NT2/D1 (cell line): ENCODE data around the gene SRP68.

ENCODE experiments used
- SUZ12 ChIP-seq: IDR thresholded peaks from 2 replicates; pipeline ENCODE4 v1.6.1; 2011; ENCODE audit not compliant: insufficient read length, insufficient read depth; ENCODE audit errors: extremely low read depth
- YY1 ChIP-seq: IDR thresholded peaks from 2 replicates; pipeline ENCODE4 v1.6.1; 2011; ENCODE audit not compliant: insufficient read length, insufficient read depth
- ZNF274 ChIP-seq: IDR thresholded peaks from 2 replicates; pipeline ENCODE4 v1.6.1; 2011; ENCODE audit warnings: mild to moderate bottlenecking, low read depth, low read length

DNA sequence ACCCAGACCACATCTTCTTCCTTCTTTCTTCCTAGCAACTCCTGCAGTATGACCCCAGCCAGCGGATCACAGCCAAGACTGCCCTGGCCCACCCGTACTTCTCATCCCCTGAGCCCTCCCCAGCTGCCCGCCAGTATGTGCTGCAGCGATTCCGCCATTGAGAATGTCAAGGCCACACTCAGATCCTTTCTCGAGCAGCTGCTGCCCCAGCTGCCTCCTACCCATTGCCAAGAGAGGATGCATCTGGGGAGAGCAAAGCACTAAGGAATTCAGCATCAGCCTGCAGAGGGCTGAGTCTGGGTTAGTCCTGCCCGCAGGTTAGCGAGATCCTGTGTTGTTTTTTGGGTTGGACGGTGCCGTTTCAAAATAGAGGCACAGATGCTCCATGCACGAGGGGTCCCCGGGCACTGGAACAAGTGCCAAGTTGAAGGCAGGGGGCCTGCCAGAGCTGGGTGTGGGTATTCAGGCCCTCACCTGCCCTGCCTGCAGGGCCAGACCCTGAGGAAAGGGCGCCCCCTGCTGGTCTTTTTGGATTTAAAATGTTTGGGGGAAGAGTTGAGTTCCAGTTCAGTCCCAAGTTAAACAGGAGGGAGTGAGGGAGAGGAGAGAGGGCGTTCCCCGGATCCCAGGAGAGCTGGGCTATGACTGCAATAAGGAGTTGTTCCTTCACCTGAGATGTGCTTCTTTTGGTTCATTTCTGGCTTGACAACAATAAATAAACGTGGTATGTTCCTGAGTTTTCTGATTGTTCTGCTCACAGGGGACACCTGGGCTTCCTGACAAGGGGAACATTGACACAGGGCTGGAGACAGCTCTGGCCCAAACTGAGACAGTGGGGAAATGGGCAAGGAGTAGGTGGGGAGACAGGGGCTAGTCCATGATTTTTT lies 66.8 kb downstream of the SRP68 start:
- TF ChIP-seq YY1, result no peak
- no peak for TF ChIP-seq ZNF274
- TF ChIP-seq SUZ12, result no peak
